ENCODE measurements around the gene ACADVL. TPM values are rescaled to one million over a fixed set of nuclear protein-coding genes. Genes with fewer than 3 reads are reported as not detected.

Gene ACADVL
- total RNA-seq, 1 experiment from 2014 or later: 283 TPM

GRCh38 chr17:7213895-7214299 lies 5.8 kb upstream of the ACADVL start:
- H3K23me2 ChIP-seq (ENCODE audit: insufficient read length, low read depth, low read length, poor library complexity, severe bottlenecking): peaks cover 23% of the 10 kb centered on the region
- no peak overlapping the region for H4K5ac ChIP-seq (ENCODE audit: insufficient read length, low read depth, low read length)
- H3K4me2 ChIP-seq (ENCODE audit: insufficient read depth, insufficient read length, low read length): peak overlapping the region; percentile 31
- peaks cover 6% of the 10 kb centered on the region; the same call in 1 of the 2 replicates for H3K4me1 ChIP-seq (ENCODE audit: insufficient read depth, low read length)
- H3K79me2 ChIP-seq (ENCODE audit: insufficient read depth, low read length): peaks cover 3% of the 10 kb centered on the region; the same call in 1 of the 2 replicates
- no peak overlapping the region for H2BK120ac ChIP-seq (ENCODE audit: low read depth, low read length, poor library complexity, severe bottlenecking)
- no peak overlapping the region for H2AFZ ChIP-seq (ENCODE audit: low read length)
- H3K18ac ChIP-seq (ENCODE audit: insufficient read length, low read depth, low read length): peak overlapping the region; percentile 94
- no CpG with 5 or more reads among the region's 15 CpGs for WGBS (ENCODE audit: extremely low coverage, insufficient read length, low lambda C conversion rate)
- H2BK12ac ChIP-seq (ENCODE audit: insufficient read length, low read depth, low read length): no peak overlapping the region
- H4K8ac ChIP-seq (replicated peaks; ENCODE audit: insufficient read length, low read depth, low read length): no peak overlapping the region
- H3K56ac ChIP-seq (ENCODE audit: insufficient read length, low read depth, low read length): no peak overlapping the region
- Mint-ChIP-seq H3K9me3 (no peaks in the 10 kb centered on the region), H3K4me3 (peak overlapping the region; percentile 71 to 91), H3K4me1 (peaks cover 59 to 73% of the 10 kb centered on the region in 2 experiments), H3K27me3 (ENCODE audit: low read depth) (no peaks in the 10 kb centered on the region; the same call in 1 of the 2 replicates), H3K36me3 (ENCODE audit: insufficient read depth in 1 of 3, low read depth in 3 of 3) (peaks cover 0 to 3% (median 0%) of the 10 kb centered on the region in 3 experiments; a peak in 3 of 7 replicates), H3K27ac (peak overlapping the region; percentile 96 to 100 (median 99))
- H3K27me3 ChIP-seq (ENCODE audit: insufficient read depth, low read length): no peaks in the 10 kb centered on the region
- H4K20me1 ChIP-seq (ENCODE audit: control insufficient read depth, insufficient read depth, insufficient read length): no peaks in the 10 kb centered on the region
- H3K14ac ChIP-seq (ENCODE audit: insufficient read depth, low read length): peak overlapping the region; percentile 79; the same call in 1 of the 2 replicates
- H2BK15ac ChIP-seq (ENCODE audit: low read depth, low read length): no peak overlapping the region
- no peaks in the 10 kb centered on the region for H3K9me3 ChIP-seq (ENCODE audit: control insufficient read depth, low read depth, low read length)
- H2AK5ac ChIP-seq (ENCODE audit: insufficient read length, low read length): no peak overlapping the region
- no peak overlapping the region for H2BK5ac ChIP-seq (ENCODE audit: insufficient read length, low read length)
- peak; percentile 99 for DNase-seq
- peaks cover 2% of the 10 kb centered on the region for H3K79me1 ChIP-seq (ENCODE audit: insufficient read depth, low read depth, low read length, poor library complexity, severe bottlenecking)
- H3K9ac ChIP-seq (ENCODE audit: extremely low read depth, insufficient read length, low read length): no peak overlapping the region
- H3K27ac ChIP-seq (ENCODE audit: insufficient read length, low read depth, low read length): no peak overlapping the region
- peak; percentile 88 for TF ChIP-seq CTCF (conservative IDR thresholded peaks at IDR 0.05)
- H3K23ac ChIP-seq (ENCODE audit: insufficient read length, low read depth, low read length): no peak overlapping the region
- no peak overlapping the region; the same call in 1 of the 2 replicates for H3K4ac ChIP-seq (ENCODE audit: low read depth, low read length)
- H3T11ph ChIP-seq (ENCODE audit: low read length): peak overlapping the region; percentile 24
- H4K91ac ChIP-seq (ENCODE audit: insufficient read length, low read depth, low read length): no peak overlapping the region
- H2BK20ac ChIP-seq (ENCODE audit: low read depth, low read length, poor library complexity, severe bottlenecking): no peak overlapping the region
